KOPT-K1 (cell line): Measurements from ENCODE around the gene RNF212B.

ENCODE experiments used
- H3K27ac ChIP-seq: fragments of 200-600 bp; sonication (generic); 2 replicates; pipeline ENCODE4 v1.5.1; 2016; ENCODE audit warnings: antibody characterized with exemption, mild to moderate bottlenecking, low read depth, low read length; ENCODE audit not compliant: poor library complexity, severe bottlenecking
- H3K36me3 ChIP-seq: fragments of 200-600 bp; sonication (generic); 2 replicates; pipeline ENCODE4 v1.5.1; 2017; ENCODE audit warnings: antibody characterized with exemption, mild to moderate bottlenecking, low read length, moderate library complexity; ENCODE audit not compliant: insufficient read depth
- H3K9me3 ChIP-seq: fragments of 200-600 bp; sonication (generic); 2 replicates; pipeline ENCODE4 v1.5.1; 2017; ENCODE audit warnings: antibody characterized with exemption, low read length, mild to moderate bottlenecking; ENCODE audit not compliant: insufficient read depth, poor library complexity, severe bottlenecking

Gene RNF212B

DNA sequence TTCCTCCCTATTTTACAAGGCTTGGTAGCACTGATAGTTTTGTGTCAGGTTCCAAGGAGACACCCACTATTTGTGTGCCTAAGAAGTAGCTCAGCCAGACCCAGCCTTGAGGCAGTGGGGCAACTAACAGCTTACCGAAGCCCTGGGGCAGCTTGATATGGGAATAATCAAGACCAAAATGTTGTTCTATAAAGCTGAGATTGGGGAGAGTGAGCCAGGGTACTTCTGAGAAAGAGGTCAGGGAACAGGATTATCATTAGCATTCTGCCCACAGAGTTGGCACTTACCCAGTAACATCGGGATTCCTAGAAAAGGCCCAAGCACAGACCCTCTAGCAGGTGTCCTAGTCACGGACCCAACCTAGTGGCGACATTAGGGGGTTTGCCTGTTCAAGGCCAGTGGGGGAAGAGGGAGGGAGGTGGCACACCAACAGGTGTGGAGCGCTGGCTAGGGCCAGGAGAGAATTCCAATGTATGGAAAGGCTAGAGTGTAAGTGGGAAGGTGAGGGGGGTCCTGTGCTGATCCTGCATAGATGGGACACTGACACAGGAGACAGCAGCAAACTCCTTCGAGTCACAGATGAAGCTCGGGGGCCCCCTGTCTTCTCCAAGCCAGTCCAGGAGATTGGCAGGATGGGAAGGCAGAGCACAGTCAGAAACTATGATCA lies 60.0 kb downstream of the RNF212B start:
- H3K36me3 ChIP-seq = peaks cover 35% of the 10 kb centered on the region
- H3K27ac ChIP-seq = no peak overlapping the region
- H3K9me3 ChIP-seq = no peaks in the 10 kb centered on the region

DNA sequence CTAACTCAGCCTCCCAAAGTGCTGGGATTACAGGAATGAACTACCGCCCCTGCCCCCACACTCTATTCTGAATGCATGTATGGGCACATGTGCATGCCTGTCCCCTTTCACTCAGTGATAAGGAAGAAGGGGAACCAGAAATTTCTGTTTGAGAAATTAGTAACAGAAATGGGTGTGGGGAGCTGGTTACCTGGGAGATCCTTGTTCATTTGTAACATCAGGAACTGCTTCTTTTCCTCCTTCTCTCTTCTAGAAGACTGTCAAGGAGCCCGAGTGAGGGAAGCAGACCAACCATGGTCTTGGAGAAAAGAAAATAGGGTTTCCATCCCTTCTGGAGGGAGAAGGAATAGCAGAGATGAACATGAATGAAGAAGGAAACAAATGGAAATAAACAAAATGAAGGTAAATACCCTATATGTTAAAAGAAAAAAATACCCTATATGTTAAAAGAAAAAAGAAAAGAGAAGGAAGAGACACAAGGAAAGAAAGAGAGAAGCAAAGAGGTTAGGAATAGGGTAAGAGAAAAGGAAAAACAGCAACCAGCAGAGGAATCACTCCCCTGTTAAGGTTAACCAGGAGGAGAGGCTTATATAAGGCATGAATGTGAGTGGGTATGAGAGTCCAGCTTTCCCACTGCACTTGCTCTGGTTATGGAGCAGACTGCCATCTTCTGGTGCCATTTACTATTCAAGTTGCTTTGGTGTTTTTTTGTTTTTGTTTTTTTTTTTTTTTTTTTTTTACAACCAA lies 61.6 kb downstream of the RNF212B start:
- H3K36me3 ChIP-seq = peaks cover 35% of the 10 kb centered on the region
- H3K9me3 ChIP-seq = no peaks in the 10 kb centered on the region
- no peak overlapping the region for H3K27ac ChIP-seq

DNA sequence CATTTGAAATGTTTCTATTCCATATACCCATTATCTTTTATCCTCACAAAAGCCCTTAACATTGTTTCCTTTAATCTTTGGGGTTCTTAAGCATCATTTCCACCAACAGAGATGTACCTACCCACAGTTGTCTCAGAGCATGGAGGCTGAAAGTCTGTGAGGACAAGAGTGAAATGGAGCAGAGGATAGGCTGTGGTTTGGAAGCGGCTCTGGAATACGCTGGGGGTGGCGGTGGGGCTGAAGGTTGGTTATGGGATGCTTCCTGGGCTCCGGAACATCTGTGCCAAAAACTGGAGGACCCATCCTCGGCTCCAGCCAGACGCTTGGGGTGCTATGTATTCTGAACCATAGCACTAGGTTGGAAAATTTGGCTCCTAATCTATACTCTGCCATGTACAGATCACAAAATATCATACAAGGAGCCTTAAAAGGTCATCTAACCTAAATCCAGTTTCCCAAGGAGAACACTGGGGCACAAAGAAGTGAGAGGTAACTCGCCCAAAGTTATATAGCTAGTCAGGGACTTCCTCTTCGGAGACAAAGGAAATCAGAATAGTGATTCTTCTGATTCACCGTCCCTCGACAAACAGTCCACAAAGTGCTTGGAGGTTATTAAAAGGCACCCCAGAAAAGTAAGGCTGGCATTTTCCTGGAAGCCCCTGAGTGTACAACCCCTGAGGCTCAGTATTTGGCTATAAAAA lies 62.4 kb downstream of the RNF212B start:
- Histone ChIP-seq H3K36me3 (peaks cover 35% of the 10 kb centered on the region), H3K9me3 (no peaks in the 10 kb centered on the region), H3K27ac (peak overlapping the region; percentile 82)

DNA sequence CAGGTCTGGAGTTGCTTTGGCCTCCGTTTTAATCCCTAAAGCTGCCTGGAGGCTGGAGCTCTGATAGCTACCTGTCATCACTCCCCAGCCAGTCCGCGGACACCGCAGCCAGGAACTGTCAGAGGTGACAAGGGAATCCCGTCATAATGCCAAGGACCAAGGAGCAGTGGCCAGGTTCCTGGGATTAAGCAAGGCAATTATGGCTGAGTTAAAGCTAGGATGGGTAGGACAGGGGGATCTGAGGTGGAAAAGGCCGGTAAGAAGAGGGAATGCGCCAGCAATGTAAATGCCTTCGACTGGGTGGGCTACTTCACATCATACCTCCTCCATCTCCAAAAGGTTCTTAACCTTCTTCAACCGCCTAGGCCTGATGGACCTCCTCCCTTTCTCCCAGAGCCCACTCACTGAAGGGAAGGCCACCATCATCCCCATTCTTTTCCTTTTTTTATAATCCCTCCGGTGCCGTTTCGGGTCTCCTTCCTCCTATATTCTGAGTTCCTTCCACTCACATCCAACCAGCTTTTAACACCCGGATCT lies 63.0 kb downstream of the RNF212B start:
- Histone ChIP-seq H3K27ac (peak overlapping the region; percentile 82), H3K36me3 (peaks cover 35% of the 10 kb centered on the region), H3K9me3 (no peaks in the 10 kb centered on the region)

DNA sequence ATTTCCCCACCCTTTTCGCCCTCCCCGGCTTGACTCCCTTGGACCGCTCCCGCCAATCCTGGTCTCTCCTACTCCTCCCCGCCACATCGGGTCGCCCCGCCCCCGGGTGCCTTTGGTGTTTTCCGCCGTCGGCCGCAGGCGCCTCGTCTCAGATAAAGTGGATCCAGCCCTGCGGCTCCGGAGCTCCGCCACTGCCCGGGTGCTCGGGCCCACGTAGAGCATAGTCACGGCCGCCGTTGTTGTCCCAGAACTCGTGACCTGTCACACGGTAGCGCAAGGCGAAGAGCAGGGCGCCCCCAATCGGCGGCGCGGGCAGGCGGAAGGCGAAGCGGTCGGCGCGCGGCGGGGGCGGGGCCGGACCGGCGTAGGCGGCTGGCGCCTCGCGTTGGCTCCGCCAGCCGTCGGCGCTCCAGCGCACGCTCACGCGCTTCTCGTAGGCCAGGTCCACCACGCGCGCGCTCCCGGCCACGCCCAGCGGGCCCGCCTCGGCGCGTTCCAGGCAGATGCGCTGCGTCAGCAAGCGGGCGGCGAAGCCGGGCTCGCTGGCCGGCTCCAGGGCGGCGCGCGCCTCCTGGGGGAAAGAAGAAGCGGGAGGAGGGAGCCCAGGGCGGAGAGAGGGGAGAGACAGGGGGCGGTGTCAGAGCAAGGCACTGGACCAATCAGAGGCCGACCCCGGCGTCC lies 63.7 kb downstream of the RNF212B start:
- no peaks in the 10 kb centered on the region for H3K9me3 ChIP-seq

DNA sequence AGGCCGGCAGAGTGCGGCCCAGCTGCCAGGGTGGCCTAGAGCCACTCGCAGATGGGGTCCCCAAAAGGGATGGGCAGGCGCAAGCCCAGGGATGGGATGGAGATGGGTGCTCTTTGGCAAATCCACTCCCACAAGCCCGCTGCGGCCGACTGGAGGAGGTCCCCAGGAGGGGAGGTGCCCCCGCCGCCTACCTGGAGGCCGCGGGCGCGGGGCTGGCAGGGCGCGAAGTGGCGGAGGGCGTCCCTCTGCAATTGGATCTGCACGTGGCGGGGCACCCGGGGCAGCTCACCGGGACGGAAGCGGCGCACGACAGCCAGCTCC lies 64.2 kb downstream of the RNF212B start:
- Histone ChIP-seq H3K27ac (peak overlapping the region; percentile 82), H3K36me3 (peaks cover 28% of the 10 kb centered on the region), H3K9me3 (no peaks in the 10 kb centered on the region)

More for the DNA sequence above, 63.7 kb downstream of the RNF212B start:
- peak overlapping the region; percentile 82 for H3K27ac ChIP-seq
- peaks cover 32% of the 10 kb centered on the region for H3K36me3 ChIP-seq

DNA sequence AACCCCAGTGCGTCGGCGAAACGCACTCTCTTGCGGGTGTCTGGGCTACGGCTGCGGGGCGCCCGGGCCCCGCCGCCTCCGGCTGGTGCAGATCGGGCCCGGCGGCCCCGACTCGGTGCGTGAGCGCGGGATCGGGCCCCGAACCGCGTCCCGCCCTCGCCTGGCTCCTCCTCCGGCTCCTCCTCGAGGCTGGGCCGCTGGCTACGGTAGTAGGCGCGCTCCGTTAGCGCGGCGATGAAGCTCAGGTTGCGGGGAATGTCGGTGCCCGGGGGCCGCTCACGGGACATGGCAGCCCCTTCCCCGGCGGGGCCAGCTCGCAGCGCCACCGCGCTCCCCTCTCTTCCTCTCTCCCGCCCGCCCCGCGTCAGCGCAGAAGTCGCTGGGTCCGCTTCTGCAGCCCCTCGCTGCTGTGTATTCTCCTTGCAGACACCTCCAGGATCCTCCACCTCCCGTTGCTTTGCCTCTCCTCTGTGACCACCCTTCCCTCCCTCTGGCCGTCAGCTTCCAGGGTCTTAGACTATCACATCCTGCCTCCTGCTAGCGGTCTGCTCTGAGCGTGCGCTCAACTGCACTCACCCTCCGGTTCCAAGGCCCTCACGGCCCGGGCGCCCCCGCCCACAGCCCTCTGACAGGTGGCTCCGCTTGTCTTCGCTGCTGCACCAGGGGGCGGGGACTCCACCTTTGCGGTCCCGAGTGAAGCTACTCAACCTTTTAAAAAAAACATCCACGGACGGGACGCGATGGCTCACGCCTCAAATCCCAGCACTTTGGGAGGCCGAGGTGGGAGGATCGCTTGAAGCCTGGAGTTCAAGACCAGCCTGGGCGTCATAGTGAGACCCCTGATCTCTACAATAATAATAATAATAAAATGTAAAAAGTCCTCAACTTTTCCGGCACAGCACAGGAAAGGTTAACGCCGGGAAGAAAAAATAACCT lies 64.8 kb downstream of the RNF212B start, which contains the start of gene PPP1R3E:
TSS of gene PPP1R3E (minus strand) at position 570 of the 936 bp plus-strand sequence. CDS start at position 287, 283 bp downstream.
- peak within 1 kb of the TSS; percentile 82 for H3K27ac ChIP-seq
- H3K36me3 ChIP-seq = peaks cover 21% of the 10 kb centered on the region

DNA sequence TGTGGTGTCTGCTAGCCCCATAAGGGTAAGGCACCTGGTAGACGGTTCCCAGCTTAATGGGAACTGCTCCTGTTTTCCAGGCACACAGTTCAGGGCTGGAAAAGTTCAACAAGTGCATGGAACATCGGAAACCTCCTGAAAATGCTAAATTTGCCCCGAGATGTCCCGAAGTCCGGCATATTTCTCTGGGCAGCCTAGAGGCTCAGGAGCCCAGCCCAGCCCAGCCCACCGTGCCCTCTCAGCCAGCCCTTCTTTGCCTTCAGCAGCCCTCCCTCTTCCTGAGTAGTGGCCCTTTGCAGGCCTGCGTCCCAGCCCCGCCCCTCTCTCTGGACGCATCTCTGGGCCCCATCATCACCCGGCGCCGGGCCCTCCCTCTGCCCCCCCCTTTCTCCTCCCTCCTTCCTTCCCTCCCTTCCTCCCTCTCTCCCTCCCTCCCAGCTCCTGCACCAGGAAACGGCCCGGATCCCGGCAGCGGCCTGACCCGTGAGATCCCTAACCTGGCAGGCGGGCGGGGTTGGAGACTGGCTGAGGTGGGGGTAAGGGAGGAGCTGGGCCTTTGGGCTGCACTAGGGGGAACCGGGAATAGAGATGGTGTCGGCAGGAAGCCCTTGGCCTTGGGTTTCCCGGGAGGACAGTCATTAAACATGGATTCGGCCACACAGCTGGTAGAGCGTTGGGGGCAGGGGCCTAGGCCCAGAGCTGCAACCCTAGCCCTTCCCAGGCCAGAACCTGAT lies 68.8 kb downstream of the RNF212B start, which contains the start of gene BCL2L2:
TSS of gene BCL2L2 (plus strand) at position 422 of the 734 bp plus-strand sequence. CDS start 935 bp downstream, outside the sequence.
- Histone ChIP-seq H3K27ac (no peak within 1 kb of the TSS), H3K9me3 (no peaks in the 10 kb centered on the region), H3K36me3 (no peaks in the 10 kb centered on the region)

More for the DNA sequence above, 64.8 kb downstream of the RNF212B start, which contains the start of gene PPP1R3E:
- H3K9me3 ChIP-seq = no peaks in the 10 kb centered on the region

DNA sequence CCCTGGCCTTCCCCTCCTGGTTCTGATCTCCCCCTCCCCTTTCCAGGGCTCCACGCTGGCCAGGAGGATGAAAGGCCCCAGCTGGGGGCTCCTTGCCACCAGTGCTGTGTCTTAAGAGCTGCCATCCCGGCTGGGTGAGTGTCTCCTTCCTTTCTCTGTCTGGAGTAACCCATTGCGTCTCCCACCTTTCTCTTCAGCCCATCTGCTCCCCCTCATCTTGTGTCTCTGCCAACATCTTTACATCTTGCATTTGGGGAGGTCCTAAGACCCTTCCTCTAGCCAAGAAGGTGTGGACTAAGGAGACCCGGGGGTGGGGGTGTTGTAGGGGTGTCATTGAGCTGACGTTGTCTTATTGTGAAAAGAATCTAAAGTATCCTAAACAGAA lies 69.4 kb downstream of the RNF212B start:
- H3K27ac ChIP-seq = no peak overlapping the region
- H3K9me3 ChIP-seq = no peaks in the 10 kb centered on the region
- no peaks in the 10 kb centered on the region for H3K36me3 ChIP-seq

DNA sequence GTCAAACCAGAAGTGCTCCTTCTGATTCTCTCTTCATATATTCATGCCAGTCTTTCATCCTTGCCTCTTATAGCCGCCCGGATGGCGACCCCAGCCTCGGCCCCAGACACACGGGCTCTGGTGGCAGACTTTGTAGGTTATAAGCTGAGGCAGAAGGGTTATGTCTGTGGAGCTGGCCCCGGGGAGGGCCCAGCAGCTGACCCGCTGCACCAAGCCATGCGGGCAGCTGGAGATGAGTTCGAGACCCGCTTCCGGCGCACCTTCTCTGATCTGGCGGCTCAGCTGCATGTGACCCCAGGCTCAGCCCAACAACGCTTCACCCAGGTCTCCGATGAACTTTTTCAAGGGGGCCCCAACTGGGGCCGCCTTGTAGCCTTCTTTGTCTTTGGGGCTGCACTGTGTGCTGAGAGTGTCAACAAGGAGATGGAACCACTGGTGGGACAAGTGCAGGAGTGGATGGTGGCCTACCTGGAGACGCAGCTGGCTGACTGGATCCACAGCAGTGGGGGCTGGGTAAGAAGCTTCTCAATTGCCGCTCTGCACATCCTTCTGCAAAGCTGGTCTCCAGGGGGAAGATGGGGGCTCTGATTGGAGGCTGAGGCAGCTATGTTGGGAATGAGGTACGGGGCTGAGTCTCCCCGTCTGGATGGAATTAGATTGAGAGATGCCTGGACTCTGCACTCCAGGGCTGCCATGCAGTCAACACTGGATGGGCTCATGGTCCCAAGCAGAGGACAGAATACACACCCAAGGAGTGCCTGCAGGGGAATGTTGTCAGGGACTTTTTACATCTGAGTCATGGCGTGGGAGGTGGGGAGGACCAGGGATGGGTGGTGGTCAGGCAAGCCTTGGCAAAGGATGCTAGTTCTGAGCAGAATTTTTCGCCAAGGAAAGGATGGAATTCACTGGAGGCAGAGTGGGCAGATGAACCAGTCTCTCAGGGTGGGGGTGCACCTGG lies 70.2 kb downstream of the RNF212B start:
- Histone ChIP-seq H3K36me3 (no peaks in the 10 kb centered on the region), H3K9me3 (no peaks in the 10 kb centered on the region), H3K27ac (no peak overlapping the region)

DNA sequence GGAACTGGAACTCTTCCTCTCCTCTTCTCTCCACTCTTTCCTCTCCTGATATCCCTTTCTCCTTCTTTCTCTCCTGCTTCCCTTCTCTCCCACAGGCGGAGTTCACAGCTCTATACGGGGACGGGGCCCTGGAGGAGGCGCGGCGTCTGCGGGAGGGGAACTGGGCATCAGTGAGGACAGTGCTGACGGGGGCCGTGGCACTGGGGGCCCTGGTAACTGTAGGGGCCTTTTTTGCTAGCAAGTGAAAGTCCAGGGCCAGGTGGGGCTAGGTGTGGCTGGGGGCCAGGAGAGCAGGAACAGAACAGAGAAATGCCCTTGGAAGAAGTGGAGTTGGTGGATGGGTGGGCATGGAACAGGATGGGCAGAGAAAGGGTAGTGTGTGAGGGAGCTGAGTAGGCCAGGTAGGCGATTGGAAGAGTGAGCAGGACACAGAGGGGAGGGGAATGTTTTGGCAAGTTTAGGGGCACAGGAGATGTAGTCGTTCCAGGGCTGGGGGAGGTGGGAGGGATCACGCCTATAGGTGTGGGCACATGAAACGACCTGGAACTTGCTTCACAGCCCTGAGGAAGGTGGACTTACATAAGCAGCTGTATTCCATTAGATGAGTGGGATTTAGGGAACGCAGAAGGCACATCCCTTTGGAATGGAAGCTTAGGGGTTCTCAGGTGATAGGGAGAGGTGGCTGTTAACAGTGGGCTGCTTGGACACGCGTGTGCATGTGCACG lies 71.1 kb downstream of the RNF212B start:
- Histone ChIP-seq H3K36me3 (no peaks in the 10 kb centered on the region), H3K27ac (no peak overlapping the region), H3K9me3 (no peaks in the 10 kb centered on the region)

DNA sequence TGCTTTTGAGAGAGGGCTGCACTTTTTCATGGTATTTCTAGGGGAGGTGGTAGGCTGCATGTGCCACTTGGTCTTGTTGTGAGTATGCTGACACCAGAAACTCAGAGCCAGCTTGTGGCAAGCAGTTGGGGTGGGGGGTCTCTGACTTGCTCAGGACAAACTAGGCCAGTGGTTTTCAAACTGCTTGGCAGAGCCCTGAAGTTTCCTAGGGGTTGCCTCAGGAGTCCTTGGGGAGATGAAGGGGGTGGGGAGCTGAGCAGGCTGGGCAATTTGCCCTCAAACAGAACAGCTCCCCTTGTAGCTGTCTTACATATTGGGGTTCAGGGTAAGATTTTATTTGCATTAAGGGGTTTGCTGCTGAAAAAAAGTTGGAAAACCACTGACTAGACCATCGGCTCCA lies 72.8 kb downstream of the RNF212B start:
- Histone ChIP-seq H3K9me3 (no peaks in the 10 kb centered on the region), H3K36me3 (no peaks in the 10 kb centered on the region), H3K27ac (no peak overlapping the region)
